KOPT-K1 (cell line): ENCODE results near the gene NSUN6.
A peak's percentile ranks its signal among the peaks of the same experiment; 100 is the strongest.

Source experiments
- H3K27ac ChIP-seq: fragments of 200-600 bp; sonication (generic); 2 replicates; pipeline ENCODE4 v1.5.1; 2016; ENCODE audit warnings: antibody characterized with exemption, mild to moderate bottlenecking, low read depth, low read length; ENCODE audit not compliant: poor library complexity, severe bottlenecking
- H3K36me3 ChIP-seq: fragments of 200-600 bp; sonication (generic); 2 replicates; pipeline ENCODE4 v1.5.1; 2017; ENCODE audit warnings: antibody characterized with exemption, mild to moderate bottlenecking, low read length, moderate library complexity; ENCODE audit not compliant: insufficient read depth
- H3K9me3 ChIP-seq: fragments of 200-600 bp; sonication (generic); 2 replicates; pipeline ENCODE4 v1.5.1; 2017; ENCODE audit warnings: antibody characterized with exemption, low read length, mild to moderate bottlenecking; ENCODE audit not compliant: insufficient read depth, poor library complexity, severe bottlenecking

NSUN6 gene

DNA sequence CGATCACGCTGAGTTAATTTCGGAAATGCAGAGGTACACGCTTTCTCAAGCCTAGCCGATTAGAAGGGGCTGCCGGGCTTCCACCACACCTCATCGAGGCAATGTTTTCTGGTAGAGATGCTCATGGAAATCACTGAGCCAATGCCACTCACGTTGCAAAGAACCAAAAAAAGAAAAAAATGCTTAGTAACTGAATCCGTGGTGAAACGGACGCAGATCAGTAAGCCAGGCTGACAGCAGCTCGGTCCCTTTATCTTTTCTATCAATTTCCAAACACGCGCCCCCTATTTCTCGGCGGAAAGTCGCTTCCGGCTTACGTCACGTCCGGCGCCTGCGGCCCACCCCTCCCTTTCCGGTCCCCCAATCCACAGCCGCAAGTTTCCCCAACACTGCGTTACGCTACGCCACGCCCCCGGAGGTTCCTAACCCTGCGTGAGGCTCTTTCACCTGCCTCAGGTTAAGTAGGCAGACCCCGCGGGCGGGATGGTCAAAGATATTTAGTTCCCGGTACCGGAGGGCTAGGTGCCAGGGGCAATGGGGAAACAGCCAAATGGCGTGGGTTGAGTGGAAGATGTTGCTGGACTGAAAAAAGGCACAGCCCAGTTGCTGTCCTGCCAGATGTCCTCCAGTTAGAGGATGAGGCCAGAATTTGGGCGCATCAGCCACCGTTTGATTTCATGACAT lies at the start of gene NSUN6:
Gene NSUN6 (minus strand): TSS at position 264 of the 684 bp plus-strand sequence. CDS start 384 bp downstream, outside the sequence.
- Histone ChIP-seq H3K27ac (peak within 1 kb of the TSS; percentile 84), H3K36me3 (peaks cover 27% of the 10 kb centered on the region), H3K9me3 (no peaks in the 10 kb centered on the region)

- Histone ChIP-seq H3K27ac (no peak overlapping the region), H3K9me3 (no peaks in the 10 kb centered on the region), H3K36me3 (no peaks in the 10 kb centered on the region)
Measured at GRCh38 chr10:18699849-18700840, 48.8 kb upstream of the NSUN6 start.

DNA sequence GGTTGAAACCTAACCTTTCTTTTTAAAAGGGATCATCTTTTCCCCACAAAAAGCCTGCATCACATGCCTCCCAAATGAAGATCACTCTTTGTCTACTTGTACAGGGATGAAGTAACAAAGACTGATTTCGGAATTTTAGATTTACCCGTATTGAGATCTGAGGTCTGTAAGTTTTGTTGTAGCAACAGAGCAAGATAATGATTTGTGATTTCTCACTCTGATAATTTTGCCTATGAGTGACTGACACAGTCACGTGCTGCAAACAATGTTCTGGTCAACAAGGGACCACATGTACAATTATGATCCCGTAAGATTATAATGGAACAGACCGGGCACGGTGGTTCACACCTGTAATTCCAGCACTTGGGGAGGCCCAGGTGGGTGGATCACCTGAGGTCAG lies 39.2 kb upstream of the NSUN6 start:
- Histone ChIP-seq H3K9me3 (no peaks in the 10 kb centered on the region), H3K36me3 (no peaks in the 10 kb centered on the region), H3K27ac (no peak overlapping the region)

GRCh38 chr10:18689498-18689897 lies 38.1 kb upstream of the NSUN6 start:
- Histone ChIP-seq H3K27ac (no peak overlapping the region), H3K36me3 (no peaks in the 10 kb centered on the region), H3K9me3 (no peaks in the 10 kb centered on the region)

GRCh38 chr10:18687706-18688105 lies 36.3 kb upstream of the NSUN6 start:
- no peak overlapping the region for H3K27ac ChIP-seq
- 0 out of 2 replicates have a peak, but pooled peaks cover 2% of the 10 kb centered on the region for H3K36me3 ChIP-seq
- H3K9me3 ChIP-seq = no peaks in the 10 kb centered on the region

DNA sequence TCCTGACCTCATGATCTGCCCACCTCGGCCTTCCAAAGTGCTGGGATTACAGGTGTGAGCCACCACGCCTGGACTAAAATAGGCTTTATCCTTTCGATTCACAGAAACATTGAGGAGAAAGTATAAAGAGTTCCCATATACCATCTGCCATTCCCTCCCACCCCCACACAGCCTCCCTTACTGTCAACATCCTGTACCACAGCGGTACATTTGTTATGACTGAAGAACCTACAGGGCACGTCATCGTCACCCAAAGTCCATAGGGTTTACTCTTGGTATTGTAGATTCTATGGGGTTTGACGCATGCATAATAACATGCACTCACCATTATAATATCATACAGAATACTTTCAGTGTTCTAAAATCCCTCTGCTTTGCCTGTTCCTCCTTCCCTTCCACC lies 35.8 kb upstream of the NSUN6 start:
- Histone ChIP-seq H3K27ac (no peak overlapping the region), H3K9me3 (no peaks in the 10 kb centered on the region), H3K36me3 (peaks cover 4% of the 10 kb centered on the region; the same call in 1 of the 2 replicates)

- no peak overlapping the region for H3K27ac ChIP-seq
- H3K9me3 ChIP-seq = no peaks in the 10 kb centered on the region
- peaks cover 14% of the 10 kb centered on the region for H3K36me3 ChIP-seq
Measured at GRCh38 chr10:18685555-18685954, 34.2 kb upstream of the NSUN6 start.

GRCh38 chr10:18684953-18685352 lies 33.6 kb upstream of the NSUN6 start:
- Histone ChIP-seq H3K9me3 (no peaks in the 10 kb centered on the region), H3K36me3 (peaks cover 14% of the 10 kb centered on the region), H3K27ac (no peak overlapping the region)

DNA sequence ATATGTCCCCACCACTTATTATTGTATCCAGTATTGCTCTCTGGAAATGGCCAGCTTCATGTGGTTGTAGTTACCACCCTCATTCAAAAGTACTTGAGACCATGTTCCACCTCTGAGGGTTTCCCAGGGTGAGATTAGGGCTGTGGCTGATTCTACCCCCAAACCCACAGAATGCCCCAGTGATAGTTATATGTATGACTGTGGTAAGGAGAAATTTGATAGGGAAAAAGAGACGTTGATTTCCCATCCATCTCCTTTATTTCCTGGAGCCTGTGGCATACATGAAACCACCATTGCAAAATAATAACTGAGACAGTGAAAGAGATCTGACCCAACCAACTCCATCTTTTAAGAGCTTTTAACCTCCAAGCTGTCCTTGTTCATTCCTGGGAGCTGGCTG lies 33.0 kb upstream of the NSUN6 start:
- H3K27ac ChIP-seq = no peak overlapping the region
- no peaks in the 10 kb centered on the region for H3K9me3 ChIP-seq
- peaks cover 14% of the 10 kb centered on the region for H3K36me3 ChIP-seq

DNA sequence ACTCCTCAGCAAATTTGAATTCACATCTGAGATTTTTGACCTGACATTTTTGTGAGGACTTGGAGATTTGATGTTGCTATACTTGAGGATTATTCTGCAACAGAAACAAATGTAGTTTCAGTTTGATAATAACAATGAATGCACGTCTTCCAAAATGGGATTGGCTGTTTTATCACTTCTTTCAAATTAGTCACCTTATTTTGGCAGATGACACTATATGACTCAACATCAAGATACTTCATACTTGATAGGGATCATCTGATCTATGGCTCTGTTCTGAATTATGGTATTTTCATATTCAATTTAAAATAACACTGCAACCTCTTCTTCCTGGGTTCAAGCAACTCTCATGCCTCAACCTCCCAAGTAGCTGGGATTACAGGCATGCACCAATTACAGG lies 32.0 kb upstream of the NSUN6 start:
- Histone ChIP-seq H3K36me3 (peaks cover 17% of the 10 kb centered on the region), H3K9me3 (no peaks in the 10 kb centered on the region), H3K27ac (no peak overlapping the region)

DNA sequence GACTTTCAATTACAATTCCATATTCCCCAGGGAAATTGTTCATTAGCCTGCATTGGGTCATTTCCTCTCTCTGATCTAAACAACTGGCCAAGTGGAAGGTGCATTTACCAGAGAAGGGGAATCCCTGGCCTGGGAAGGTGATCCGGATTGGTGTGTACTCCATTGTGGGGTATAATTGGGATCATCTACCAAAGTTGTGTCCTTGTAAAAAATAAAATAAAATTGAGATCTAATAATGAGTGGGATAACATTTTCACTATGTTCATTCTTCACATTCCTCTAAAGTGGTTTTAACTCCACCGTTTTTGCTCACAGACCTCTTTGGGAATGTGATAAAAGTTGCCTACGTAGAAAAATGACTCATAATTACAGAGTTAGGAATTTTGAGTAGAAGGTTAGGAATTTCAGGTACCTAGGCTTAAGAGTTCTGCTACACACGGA lies 30.6 kb upstream of the NSUN6 start:
- Histone ChIP-seq H3K27ac (no peak overlapping the region), H3K9me3 (no peaks in the 10 kb centered on the region), H3K36me3 (peaks cover 28% of the 10 kb centered on the region)

DNA sequence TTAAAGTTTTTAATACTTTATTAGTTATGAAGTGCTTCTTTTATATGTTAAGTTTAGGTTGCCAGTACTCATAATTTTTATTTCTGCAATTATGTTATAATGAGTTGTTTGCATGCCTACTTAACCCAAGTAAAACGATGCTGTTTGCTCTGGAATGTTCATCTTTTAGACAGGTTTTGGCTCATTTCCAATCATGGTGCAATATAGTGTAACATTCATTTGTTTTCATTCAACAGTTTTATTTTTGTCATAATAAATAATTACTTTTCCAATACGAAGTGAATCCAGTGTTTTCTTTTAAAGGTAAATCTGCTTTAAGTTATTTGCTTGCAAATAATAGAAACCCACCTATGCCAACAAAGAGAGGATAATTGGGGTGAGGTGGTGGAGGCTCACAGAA lies 30.0 kb upstream of the NSUN6 start:
- Histone ChIP-seq H3K36me3 (peaks cover 34% of the 10 kb centered on the region), H3K27ac (no peak overlapping the region), H3K9me3 (no peaks in the 10 kb centered on the region)

- Histone ChIP-seq H3K9me3 (no peaks in the 10 kb centered on the region), H3K27ac (no peak overlapping the region), H3K36me3 (peaks cover 40% of the 10 kb centered on the region)
Measured at GRCh38 chr10:18680754-18681153, 29.4 kb upstream of the NSUN6 start.

DNA sequence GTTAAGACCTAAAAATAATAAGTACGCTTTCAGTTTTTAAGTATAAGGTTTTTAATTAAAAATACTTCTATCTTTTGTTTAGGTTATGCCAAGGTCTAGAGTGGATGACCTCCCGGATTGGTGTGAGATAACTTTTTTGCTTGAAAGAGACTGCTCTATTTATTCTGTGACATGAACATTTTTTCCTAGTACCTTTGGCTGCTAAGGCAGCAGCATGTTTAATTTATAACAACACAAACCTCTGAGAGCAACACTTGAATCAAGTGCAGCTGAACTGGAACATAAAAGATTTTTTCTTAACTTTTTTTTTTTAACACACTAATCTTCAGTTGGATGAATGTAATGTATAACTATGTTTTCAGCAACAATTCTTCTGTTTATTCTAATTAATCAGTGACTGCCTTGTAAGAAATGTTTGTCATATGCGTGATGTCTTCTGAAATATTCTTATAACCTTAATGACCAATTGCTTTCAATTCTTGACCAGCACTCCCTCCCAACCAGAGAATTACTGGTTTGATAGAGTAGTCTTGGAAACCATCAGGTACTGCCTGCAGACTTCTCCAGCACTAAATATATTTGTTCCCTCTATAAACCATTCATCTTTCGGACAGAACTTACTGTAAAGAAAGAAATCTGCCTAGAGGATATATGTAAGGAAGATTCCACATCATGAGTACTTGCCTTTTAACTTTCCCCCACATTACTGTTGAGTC lies 23.9 kb upstream of the NSUN6 start:
- Histone ChIP-seq H3K9me3 (no peaks in the 10 kb centered on the region), H3K36me3 (peaks cover 81% of the 10 kb centered on the region), H3K27ac (no peak overlapping the region)

- H3K27ac ChIP-seq = no peak overlapping the region
- H3K9me3 ChIP-seq = no peaks in the 10 kb centered on the region
- peaks cover 68% of the 10 kb centered on the region for H3K36me3 ChIP-seq
Measured at GRCh38 chr10:18668026-18668425, 16.6 kb upstream of the NSUN6 start.
